ENCODE data around the gene FAM156B. TPM values are rescaled to one million over a fixed set of nuclear protein-coding genes. Genes with fewer than 3 reads are reported as not detected.
"Not testable (repeated sequence)": the region's sequence is repeated elsewhere in the genome, so short reads cannot be mapped to it uniquely, and the experiment has no call there.

Gene FAM156B
- 16.6 TPM for polyA plus RNA-seq (2013, experiment 1 of 4)
- polyA plus RNA-seq (2013, experiment 2 of 4), result 9.8 TPM
- polyA plus RNA-seq (2013, experiment 3 of 4), result 17.4 TPM
- 13.4 TPM for polyA plus RNA-seq (2013, experiment 4 of 4)

- not testable (repeated sequence) for H3K4me1 ChIP-seq (ENCODE audit: control insufficient read depth, insufficient read depth, low read length)
Measured at GRCh38 chrX:52896855-52897709, at the start of gene FAM156B. TSS of gene FAM156B (plus strand) at chrX:52897330. CDS start at chrX:52907226, 9,896 bp downstream.

GRCh38 chrX:52852110-52852860 lies 44.8 kb upstream of the FAM156B start:
- Histone ChIP-seq H3K4me3 (ENCODE audit: insufficient read depth, low read depth, low read length) (no peak overlapping the region), H3K36me3 (ENCODE audit: control insufficient read depth, insufficient read depth, low read length) (no peaks in the 10 kb centered on the region), H3K9me3 (ENCODE audit: control insufficient read depth, low read length) (no peaks in the 10 kb centered on the region), H3K27me3 (ENCODE audit: control insufficient read depth, insufficient read depth, low read length, poor library complexity, severe bottlenecking) (no peaks in the 10 kb centered on the region), H3K4me1 (ENCODE audit: control insufficient read depth, insufficient read depth, low read length) (no peaks in the 10 kb centered on the region), H3K27ac (ENCODE audit: insufficient read depth, low read depth, low read length, poor library complexity, severe bottlenecking) (no peak overlapping the region)
- 88 to 94% methylated on average over 8 of the region's 9 CpGs for WGBS, 2 experiments

More at GRCh38 chrX:52896855-52897709, at the start of gene FAM156B:
- WGBS, 2 experiments, result no CpG with 5 or more reads among the region's 92 CpGs
- not testable (repeated sequence) for H3K9me3 ChIP-seq (ENCODE audit: control insufficient read depth, low read length); H3K4me3 ChIP-seq (ENCODE audit: insufficient read depth, low read depth, low read length); H3K36me3 ChIP-seq (ENCODE audit: control insufficient read depth, insufficient read depth, low read length); H3K27me3 ChIP-seq (ENCODE audit: control insufficient read depth, insufficient read depth, low read length, poor library complexity, severe bottlenecking); H3K27ac ChIP-seq (ENCODE audit: insufficient read depth, low read depth, low read length, poor library complexity, severe bottlenecking)

DNA sequence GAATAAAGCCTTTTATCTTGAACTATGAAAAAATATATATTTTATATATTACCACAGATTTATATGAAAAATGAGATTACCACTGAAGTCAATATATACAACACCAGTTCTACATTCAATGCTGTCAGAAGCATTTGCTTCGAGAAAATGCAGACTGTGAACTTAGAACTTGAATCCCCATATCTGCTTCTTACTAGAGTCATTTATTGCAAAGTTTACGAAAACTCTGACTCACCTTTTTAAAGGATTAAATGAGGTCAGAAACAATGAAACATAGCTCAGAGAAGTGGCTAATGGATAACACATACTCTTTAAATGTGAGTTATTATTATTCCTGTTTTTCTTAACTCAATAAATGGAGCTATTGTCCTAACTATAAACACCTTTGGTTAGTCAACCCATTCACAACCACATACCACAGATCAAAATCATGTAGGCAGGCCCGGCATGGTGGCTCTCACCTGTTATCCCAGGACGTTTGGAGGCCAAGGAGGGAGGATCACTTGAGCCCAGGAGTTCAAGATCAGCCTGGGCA lies 40.1 kb upstream of the FAM156B start:
- H3K4me1 ChIP-seq (ENCODE audit: control insufficient read depth, insufficient read depth, low read length); H3K9me3 ChIP-seq (ENCODE audit: control insufficient read depth, low read length); H3K27me3 ChIP-seq (ENCODE audit: control insufficient read depth, insufficient read depth, low read length, poor library complexity, severe bottlenecking); H3K4me3 ChIP-seq (ENCODE audit: insufficient read depth, low read depth, low read length); H3K27ac ChIP-seq (ENCODE audit: insufficient read depth, low read depth, low read length, poor library complexity, severe bottlenecking); H3K36me3 ChIP-seq (ENCODE audit: control insufficient read depth, insufficient read depth, low read length): not testable (repeated sequence)
- 60 to 68% methylated on average over 3 to 4 of the region's 4 CpGs for WGBS, 2 experiments

- WGBS, 2 experiments, result 64 to 94% methylated on average over 2 to 6 of the region's 6 CpGs
- no peaks in the 10 kb centered on the region for H3K27me3 ChIP-seq (ENCODE audit: control insufficient read depth, insufficient read depth, low read length, poor library complexity, severe bottlenecking)
- no peak overlapping the region for H3K27ac ChIP-seq (ENCODE audit: insufficient read depth, low read depth, low read length, poor library complexity, severe bottlenecking)
Measured at GRCh38 chrX:52865343-52865998, 31.7 kb upstream of the FAM156B start.

DNA sequence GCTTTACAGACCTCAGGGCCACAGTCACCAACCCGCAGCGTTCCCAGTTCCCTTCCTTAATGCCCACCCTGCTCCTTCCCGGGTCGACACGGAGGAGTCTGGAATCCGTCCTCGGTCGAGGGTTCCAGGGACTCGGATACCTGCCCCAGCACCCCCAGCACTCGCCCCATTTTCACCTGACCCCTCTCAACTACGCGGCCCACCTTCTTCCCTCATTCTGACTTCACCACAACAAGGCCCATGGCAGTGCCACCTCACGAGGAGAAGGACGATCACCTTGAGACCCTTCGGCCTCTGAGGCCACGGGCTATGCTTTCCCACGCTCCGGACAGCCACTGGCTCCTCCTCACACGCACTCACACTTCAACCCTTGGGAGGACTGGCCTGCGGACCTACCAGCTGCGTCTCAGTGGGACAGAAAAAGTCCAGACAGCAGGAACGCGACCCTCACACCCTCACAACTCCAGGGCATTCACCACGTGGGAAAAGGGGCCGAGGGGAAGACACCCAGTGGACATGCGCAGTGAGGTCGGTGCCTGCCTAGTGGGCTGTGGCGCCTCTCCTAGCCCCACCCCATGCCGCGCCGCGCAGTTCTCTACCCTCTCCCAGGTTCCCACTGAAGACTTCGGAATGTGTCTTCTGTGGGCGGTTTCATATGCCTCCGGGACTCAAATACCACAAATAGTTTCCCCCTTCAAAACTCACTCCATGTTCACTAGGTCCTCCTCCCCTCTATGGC lies 29.4 kb upstream of the FAM156B start, which contains the start of gene XAGE3:
XAGE3 (minus strand) TSS at position 474 of the 739 bp plus-strand sequence. CDS start 950 bp downstream, outside the sequence.
- no peaks in the 10 kb centered on the region for H3K9me3 ChIP-seq (ENCODE audit: control insufficient read depth, low read length)
- H3K36me3 ChIP-seq (ENCODE audit: control insufficient read depth, insufficient read depth, low read length), result no peaks in the 10 kb centered on the region
- no peaks in the 10 kb centered on the region for H3K27me3 ChIP-seq (ENCODE audit: control insufficient read depth, insufficient read depth, low read length, poor library complexity, severe bottlenecking)
- WGBS, 2 experiments, result 92 to 94% methylated on average over 35 of the region's 35 CpGs
- H3K27ac ChIP-seq (ENCODE audit: insufficient read depth, low read depth, low read length, poor library complexity, severe bottlenecking), result no peak within 1 kb of the TSS
- no peak within 1 kb of the TSS for H3K4me3 ChIP-seq (ENCODE audit: insufficient read depth, low read depth, low read length)
- H3K4me1 ChIP-seq (ENCODE audit: control insufficient read depth, insufficient read depth, low read length), result no peaks in the 10 kb centered on the region

More at GRCh38 chrX:52865343-52865998, 31.7 kb upstream of the FAM156B start:
- Histone ChIP-seq H3K4me3 (ENCODE audit: insufficient read depth, low read depth, low read length) (no peak overlapping the region), H3K9me3 (ENCODE audit: control insufficient read depth, low read length) (no peaks in the 10 kb centered on the region), H3K36me3 (ENCODE audit: control insufficient read depth, insufficient read depth, low read length) (no peaks in the 10 kb centered on the region), H3K4me1 (ENCODE audit: control insufficient read depth, insufficient read depth, low read length) (no peaks in the 10 kb centered on the region)

- no peaks in the 10 kb centered on the region for H3K9me3 ChIP-seq (ENCODE audit: control insufficient read depth, low read length)
- H3K27ac ChIP-seq (ENCODE audit: insufficient read depth, low read depth, low read length, poor library complexity, severe bottlenecking), result no peak overlapping the region
- H3K4me3 ChIP-seq (ENCODE audit: insufficient read depth, low read depth, low read length), result no peak overlapping the region
- 100% methylated on average over 1 of the region's 1 CpG; no CpG with 5 or more reads in 1 of the 2 experiments for WGBS, 2 experiments
- no peaks in the 10 kb centered on the region for H3K36me3 ChIP-seq (ENCODE audit: control insufficient read depth, insufficient read depth, low read length)
- H3K27me3 ChIP-seq (ENCODE audit: control insufficient read depth, insufficient read depth, low read length, poor library complexity, severe bottlenecking), result no peaks in the 10 kb centered on the region
- H3K4me1 ChIP-seq (ENCODE audit: control insufficient read depth, insufficient read depth, low read length), result no peaks in the 10 kb centered on the region
Measured at GRCh38 chrX:52870046-52870445, 27.1 kb upstream of the FAM156B start.

DNA sequence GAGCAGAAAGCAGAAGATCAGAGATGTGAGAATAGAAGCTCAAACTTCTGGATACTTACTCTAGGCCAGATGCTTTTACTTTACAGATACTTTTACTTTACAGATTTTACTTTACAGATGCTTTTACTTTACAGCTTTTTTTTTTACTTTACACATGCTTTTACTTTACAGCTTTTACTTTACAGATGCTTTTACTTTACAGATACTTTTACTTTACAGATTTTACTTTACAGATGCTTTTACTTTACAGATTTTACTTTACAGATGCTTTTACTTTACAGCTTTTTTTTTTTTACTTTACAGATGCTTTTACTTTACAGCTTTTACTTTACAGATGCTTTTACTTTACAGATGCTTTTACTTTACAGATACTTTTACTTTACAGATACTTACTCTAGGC lies 23.3 kb upstream of the FAM156B start:
- not testable (repeated sequence) for H3K4me3 ChIP-seq (ENCODE audit: insufficient read depth, low read depth, low read length); H3K36me3 ChIP-seq (ENCODE audit: control insufficient read depth, insufficient read depth, low read length); H3K27me3 ChIP-seq (ENCODE audit: control insufficient read depth, insufficient read depth, low read length, poor library complexity, severe bottlenecking); H3K27ac ChIP-seq (ENCODE audit: insufficient read depth, low read depth, low read length, poor library complexity, severe bottlenecking); H3K4me1 ChIP-seq (ENCODE audit: control insufficient read depth, insufficient read depth, low read length); H3K9me3 ChIP-seq (ENCODE audit: control insufficient read depth, low read length)

DNA sequence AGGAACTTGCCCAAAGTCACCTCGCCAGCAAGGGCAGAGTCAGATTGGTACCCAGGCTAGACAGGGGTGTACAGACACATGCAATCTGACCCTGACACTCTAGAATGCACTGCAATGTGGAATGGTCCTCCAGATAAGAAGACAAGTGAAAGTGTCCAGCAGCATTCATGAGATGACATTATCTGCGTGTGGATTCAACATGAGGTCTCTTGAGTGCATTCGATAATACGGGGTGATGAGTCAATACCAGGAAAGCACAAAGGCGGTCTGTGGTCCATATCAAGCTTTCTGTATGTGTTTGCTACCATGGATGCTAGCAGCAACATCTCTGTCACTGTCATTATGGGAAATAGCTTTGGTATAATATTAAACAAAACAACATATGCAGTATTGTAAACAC lies 22.5 kb upstream of the FAM156B start:
- Histone ChIP-seq H3K27me3 (ENCODE audit: control insufficient read depth, insufficient read depth, low read length, poor library complexity, severe bottlenecking) (no peaks in the 10 kb centered on the region), H3K4me1 (ENCODE audit: control insufficient read depth, insufficient read depth, low read length) (no peaks in the 10 kb centered on the region), H3K4me3 (ENCODE audit: insufficient read depth, low read depth, low read length) (no peak overlapping the region), H3K36me3 (ENCODE audit: control insufficient read depth, insufficient read depth, low read length) (no peaks in the 10 kb centered on the region), H3K9me3 (ENCODE audit: control insufficient read depth, low read length) (no peaks in the 10 kb centered on the region), H3K27ac (ENCODE audit: insufficient read depth, low read depth, low read length, poor library complexity, severe bottlenecking) (no peak overlapping the region)
- 88 to 93% methylated on average over 4 to 5 of the region's 5 CpGs for WGBS, 2 experiments

- not testable (repeated sequence) for H3K4me1 ChIP-seq (ENCODE audit: control insufficient read depth, insufficient read depth, low read length); H3K27ac ChIP-seq (ENCODE audit: insufficient read depth, low read depth, low read length, poor library complexity, severe bottlenecking); H3K4me3 ChIP-seq (ENCODE audit: insufficient read depth, low read depth, low read length); H3K9me3 ChIP-seq (ENCODE audit: control insufficient read depth, low read length); H3K27me3 ChIP-seq (ENCODE audit: control insufficient read depth, insufficient read depth, low read length, poor library complexity, severe bottlenecking); H3K36me3 ChIP-seq (ENCODE audit: control insufficient read depth, insufficient read depth, low read length)
- WGBS, 2 experiments, result 89 to 91% methylated on average over 5 to 10 of the region's 10 CpGs
Measured at GRCh38 chrX:52875436-52875835, 21.7 kb upstream of the FAM156B start.

Measured in ectodermal cell (in vitro differentiated cells).